ENCODE results near the gene ERG. TPM values are rescaled to one million over a fixed set of nuclear protein-coding genes. Genes with fewer than 3 reads are reported as not detected.

Gene ERG
- total RNA-seq, 1 donor from 2014 or later = not detected

DNA sequence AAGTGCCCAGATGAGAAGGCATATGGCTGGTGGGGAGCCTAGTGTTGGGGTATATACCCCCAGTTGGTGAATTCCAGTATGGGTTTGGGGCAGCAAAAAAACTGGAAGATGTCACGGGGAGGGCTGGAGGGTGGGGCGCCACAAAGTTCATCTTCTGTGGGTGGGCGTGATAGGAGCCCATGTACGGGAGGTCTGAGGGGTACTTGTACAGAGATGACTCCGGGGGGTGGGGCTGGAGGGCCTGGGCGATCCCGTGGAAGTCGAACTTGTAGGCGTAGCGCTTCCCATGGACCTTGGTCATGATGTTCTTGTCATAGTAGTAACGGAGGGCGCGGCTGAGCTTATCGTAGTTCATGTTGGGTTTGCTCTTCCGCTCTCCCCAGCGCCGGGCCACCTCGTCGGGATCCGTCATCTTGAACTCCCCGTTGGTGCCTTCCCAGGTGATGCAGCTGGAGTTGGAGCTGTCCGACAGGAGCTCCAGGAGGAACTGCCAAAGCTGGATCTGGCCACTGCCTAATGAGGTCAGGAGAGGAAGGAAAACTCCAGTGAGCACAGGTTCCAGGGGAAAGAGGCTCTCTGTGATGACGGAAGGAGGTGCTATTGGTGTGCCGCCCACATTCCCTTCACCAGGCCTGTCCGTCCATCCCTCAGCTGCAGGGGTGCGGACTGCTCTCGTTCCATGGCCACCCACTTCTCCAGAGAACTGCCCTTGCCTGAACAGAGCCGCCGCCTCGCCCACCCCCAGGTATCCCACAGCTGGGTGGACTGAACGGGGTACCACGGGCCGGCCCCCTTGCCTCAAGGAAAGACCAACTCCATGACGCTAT lies 114.7 kb downstream of the ERG start:
- H3K27me3 Mint-ChIP-seq (ENCODE audit: insufficient read depth, low read depth) = peaks cover 2% of the 10 kb centered on the region
- Histone ChIP-seq H3K79me2 (ENCODE audit: low read depth) (no peaks in the 10 kb centered on the region), H3K9ac (no peak overlapping the region), H3K4me3 (no peak overlapping the region), H3K4me1 (peaks cover 7% of the 10 kb centered on the region), H4K20me1 (ENCODE audit: low read depth) (no peaks in the 10 kb centered on the region), H3K4me2 (no peak overlapping the region), H2AFZ (replicated peaks) (no peak overlapping the region), H3K27me3 (no peaks in the 10 kb centered on the region), H3K27ac (no peak overlapping the region), H3K9me3 (ENCODE audit: low read depth) (no peaks in the 10 kb centered on the region), H3K36me3 (no peaks in the 10 kb centered on the region), H3F3A (ENCODE audit: low read depth) (no peaks in the 10 kb centered on the region)
- H3K4me3 Mint-ChIP-seq = no peak overlapping the region
- no peak for DNase-seq (ENCODE audit: low spot score)
- H3K4me1 Mint-ChIP-seq = peaks cover 10% of the 10 kb centered on the region
- no peaks in the 10 kb centered on the region for H3K9me3 Mint-ChIP-seq
- TF ChIP-seq EZH2phosphoT487 (IDR thresholded peaks at IDR 0.05) (no peak), EZH2 (IDR thresholded peaks at IDR 0.05) (no peak)
- TF ChIP-seq, protein P1, sequence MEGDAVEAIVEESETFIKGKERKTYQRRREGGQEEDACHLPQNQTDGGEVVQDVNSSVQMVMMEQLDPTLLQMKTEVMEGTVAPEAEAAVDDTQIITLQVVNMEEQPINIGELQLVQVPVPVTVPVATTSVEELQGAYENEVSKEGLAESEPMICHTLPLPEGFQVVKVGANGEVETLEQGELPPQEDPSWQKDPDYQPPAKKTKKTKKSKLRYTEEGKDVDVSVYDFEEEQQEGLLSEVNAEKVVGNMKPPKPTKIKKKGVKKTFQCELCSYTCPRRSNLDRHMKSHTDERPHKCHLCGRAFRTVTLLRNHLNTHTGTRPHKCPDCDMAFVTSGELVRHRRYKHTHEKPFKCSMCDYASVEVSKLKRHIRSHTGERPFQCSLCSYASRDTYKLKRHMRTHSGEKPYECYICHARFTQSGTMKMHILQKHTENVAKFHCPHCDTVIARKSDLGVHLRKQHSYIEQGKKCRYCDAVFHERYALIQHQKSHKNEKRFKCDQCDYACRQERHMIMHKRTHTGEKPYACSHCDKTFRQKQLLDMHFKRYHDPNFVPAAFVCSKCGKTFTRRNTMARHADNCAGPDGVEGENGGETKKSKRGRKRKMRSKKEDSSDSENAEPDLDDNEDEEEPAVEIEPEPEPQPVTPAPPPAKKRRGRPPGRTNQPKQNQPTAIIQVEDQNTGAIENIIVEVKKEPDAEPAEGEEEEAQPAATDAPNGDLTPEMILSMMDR (IDR thresholded peaks at IDR 0.05) = no peak
- no peak overlapping the region for H3K27ac Mint-ChIP-seq
- H3K36me3 Mint-ChIP-seq = no peaks in the 10 kb centered on the region

GRCh38 chr21:38380481-38381137 lies 117.7 kb downstream of the ERG start:
- Histone ChIP-seq H3F3A (ENCODE audit: low read depth) (no peaks in the 10 kb centered on the region), H2AFZ (replicated peaks) (no peak overlapping the region), H4K20me1 (ENCODE audit: low read depth) (no peaks in the 10 kb centered on the region), H3K9ac (no peak overlapping the region), H3K4me2 (no peak overlapping the region), H3K36me3 (no peaks in the 10 kb centered on the region), H3K4me3 (no peak overlapping the region), H3K27me3 (no peaks in the 10 kb centered on the region), H3K4me1 (peaks cover 7% of the 10 kb centered on the region), H3K27ac (no peak overlapping the region), H3K79me2 (ENCODE audit: low read depth) (no peaks in the 10 kb centered on the region), H3K9me3 (ENCODE audit: low read depth) (no peaks in the 10 kb centered on the region)
- no peaks in the 10 kb centered on the region for H3K9me3 Mint-ChIP-seq
- DNase-seq (ENCODE audit: low spot score) = no peak
- H3K27ac Mint-ChIP-seq = no peak overlapping the region
- peaks cover 19% of the 10 kb centered on the region for H3K4me1 Mint-ChIP-seq
- peaks cover 4% of the 10 kb centered on the region for H3K27me3 Mint-ChIP-seq (ENCODE audit: insufficient read depth, low read depth)
- H3K36me3 Mint-ChIP-seq = no peaks in the 10 kb centered on the region
- no peak overlapping the region for H3K4me3 Mint-ChIP-seq
- TF ChIP-seq EZH2 (IDR thresholded peaks at IDR 0.05) (no peak), EZH2phosphoT487 (IDR thresholded peaks at IDR 0.05) (no peak)
- TF ChIP-seq, protein P1 (IDR thresholded peaks at IDR 0.05) = peak; percentile 22

GRCh38 chr21:38379147-38379546 lies 119.1 kb downstream of the ERG start:
- no peak for DNase-seq (ENCODE audit: low spot score)
- Histone ChIP-seq H3K79me2 (ENCODE audit: low read depth) (no peaks in the 10 kb centered on the region), H3K36me3 (no peaks in the 10 kb centered on the region), H3K27me3 (no peaks in the 10 kb centered on the region), H4K20me1 (ENCODE audit: low read depth) (no peaks in the 10 kb centered on the region), H3F3A (ENCODE audit: low read depth) (no peaks in the 10 kb centered on the region), H3K9ac (no peak overlapping the region), H3K4me2 (no peak overlapping the region), H3K27ac (no peak overlapping the region), H3K4me1 (no peaks in the 10 kb centered on the region), H3K4me3 (no peak overlapping the region), H3K9me3 (ENCODE audit: low read depth) (no peaks in the 10 kb centered on the region), H2AFZ (replicated peaks) (no peak overlapping the region)
- Mint-ChIP-seq H3K27me3 (ENCODE audit: insufficient read depth, low read depth) (peaks cover 4% of the 10 kb centered on the region), H3K27ac (no peak overlapping the region), H3K36me3 (no peaks in the 10 kb centered on the region), H3K4me3 (no peak overlapping the region), H3K9me3 (no peaks in the 10 kb centered on the region), H3K4me1 (peaks cover 19% of the 10 kb centered on the region)
- TF ChIP-seq, protein P1 (IDR thresholded peaks at IDR 0.05) = no peak
- TF ChIP-seq EZH2phosphoT487 (IDR thresholded peaks at IDR 0.05) (no peak), EZH2 (IDR thresholded peaks at IDR 0.05) (no peak)

Measured in neural progenitor cell (in vitro differentiated cells).